Progenitor cell of endocrine pancreas (in vitro differentiated cells): Measurements from ENCODE around the gene GPR107. TPM values are rescaled to one million over a fixed set of nuclear protein-coding genes. Genes with fewer than 3 reads are reported as not detected.
A peak's percentile ranks its signal among the peaks of the same experiment; 100 is the strongest.

Experiments
- DNase-seq: peaks from one replicate; pipeline ENCODE4 v3.0.0; 2021; ENCODE audit warnings: low spot score; ENCODE audit not compliant: unreplicated experiment
- H3K27ac Mint-ChIP-seq: 2 replicates; pipeline ENCODE4 v1.8.0; 2021; ENCODE audit warnings: mild to moderate bottlenecking, moderate library complexity, mixed read lengths
- H3K27me3 Mint-ChIP-seq: 2 replicates; pipeline ENCODE4 v1.8.0; 2021; ENCODE audit warnings: mixed read lengths
- H3K36me3 Mint-ChIP-seq: 2 replicates; pipeline ENCODE4 v1.8.0; 2022; ENCODE audit warnings: mixed read lengths; ENCODE audit not compliant: insufficient read depth
- H3K4me1 Mint-ChIP-seq: 2 replicates; pipeline ENCODE4 v1.8.0; 2021; ENCODE audit warnings: low read depth, mixed read lengths
- H3K4me3 Mint-ChIP-seq: 2 replicates; pipeline ENCODE4 v1.8.0; 2021; ENCODE audit warnings: low read depth, mild to moderate bottlenecking, moderate library complexity, mixed read lengths
- H3K9me3 Mint-ChIP-seq: 2 replicates; pipeline ENCODE4 v1.8.0; 2021; ENCODE audit warnings: low read depth, mixed read lengths
- total RNA-seq: library from RNA; stranded (reverse); gene quantifications from 2 replicates; pipeline ENCODE4 v1.2.1, GENCODE V29; 2021
- TF ChIP-seq, protein P1 (sequence below): fragments of 200-600 bp; sonication (generic); IDR thresholded peaks from one replicate; pipeline ENCODE4 v1.5.0; 2021; ENCODE audit warnings: antibody characterized with exemption, mild to moderate bottlenecking; ENCODE audit not compliant: unreplicated experiment

GPR107 gene
- total RNA-seq, 1 donor from 2014 or later: 48.7 TPM

DNA sequence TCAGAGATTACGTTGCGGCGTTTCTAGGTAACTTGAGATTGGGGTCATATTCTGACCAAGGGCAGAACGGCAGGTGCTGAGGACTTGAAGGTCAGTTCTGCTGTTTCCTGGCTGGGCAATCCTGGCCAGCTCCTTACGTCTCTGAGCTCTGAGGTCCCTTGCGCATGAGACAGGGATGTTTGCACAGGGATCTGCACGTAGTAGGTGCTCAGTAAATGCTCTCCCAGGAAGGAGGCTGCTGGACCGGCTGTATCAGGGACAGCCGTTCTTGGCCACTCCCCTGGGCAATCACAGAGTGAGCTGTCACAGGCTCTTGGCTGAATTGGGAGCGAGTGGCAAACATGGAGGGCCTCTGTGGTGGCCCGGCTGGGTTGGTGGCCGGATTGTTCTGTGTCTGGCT, 126.8 kb downstream of the GPR107 start:
- DNase-seq: no peak
- H3K27me3 Mint-ChIP-seq: no peaks in the 10 kb centered on the region
- no peak overlapping the region for H3K4me3 Mint-ChIP-seq
- TF ChIP-seq, protein P1, sequence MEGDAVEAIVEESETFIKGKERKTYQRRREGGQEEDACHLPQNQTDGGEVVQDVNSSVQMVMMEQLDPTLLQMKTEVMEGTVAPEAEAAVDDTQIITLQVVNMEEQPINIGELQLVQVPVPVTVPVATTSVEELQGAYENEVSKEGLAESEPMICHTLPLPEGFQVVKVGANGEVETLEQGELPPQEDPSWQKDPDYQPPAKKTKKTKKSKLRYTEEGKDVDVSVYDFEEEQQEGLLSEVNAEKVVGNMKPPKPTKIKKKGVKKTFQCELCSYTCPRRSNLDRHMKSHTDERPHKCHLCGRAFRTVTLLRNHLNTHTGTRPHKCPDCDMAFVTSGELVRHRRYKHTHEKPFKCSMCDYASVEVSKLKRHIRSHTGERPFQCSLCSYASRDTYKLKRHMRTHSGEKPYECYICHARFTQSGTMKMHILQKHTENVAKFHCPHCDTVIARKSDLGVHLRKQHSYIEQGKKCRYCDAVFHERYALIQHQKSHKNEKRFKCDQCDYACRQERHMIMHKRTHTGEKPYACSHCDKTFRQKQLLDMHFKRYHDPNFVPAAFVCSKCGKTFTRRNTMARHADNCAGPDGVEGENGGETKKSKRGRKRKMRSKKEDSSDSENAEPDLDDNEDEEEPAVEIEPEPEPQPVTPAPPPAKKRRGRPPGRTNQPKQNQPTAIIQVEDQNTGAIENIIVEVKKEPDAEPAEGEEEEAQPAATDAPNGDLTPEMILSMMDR: no peak
- peaks cover 8% of the 10 kb centered on the region for H3K4me1 Mint-ChIP-seq
- no peak overlapping the region for H3K27ac Mint-ChIP-seq
- no peaks in the 10 kb centered on the region for H3K36me3 Mint-ChIP-seq
- H3K9me3 Mint-ChIP-seq: no peaks in the 10 kb centered on the region

- Mint-ChIP-seq H3K9me3 (no peaks in the 10 kb centered on the region), H3K4me1 (peaks cover 19% of the 10 kb centered on the region), H3K36me3 (no peaks in the 10 kb centered on the region), H3K4me3 (no peak overlapping the region), H3K27me3 (no peaks in the 10 kb centered on the region), H3K27ac (no peak overlapping the region)
- DNase-seq: no peak
- TF ChIP-seq, protein P1: no peak
These were observed 128.1 kb downstream of the GPR107 start for GRCh38 chr9:130181678-130182380.

- Mint-ChIP-seq H3K4me1 (peaks cover 20% of the 10 kb centered on the region), H3K9me3 (no peaks in the 10 kb centered on the region), H3K27ac (no peak overlapping the region), H3K27me3 (no peaks in the 10 kb centered on the region), H3K36me3 (no peaks in the 10 kb centered on the region), H3K4me3 (no peak overlapping the region)
- TF ChIP-seq, protein P1: no peak
- DNase-seq: no peak
These were observed 128.7 kb downstream of the GPR107 start for GRCh38 chr9:130182381-130182909.

GRCh38 chr9:130183133-130183762, 129.5 kb downstream of the GPR107 start:
- no peaks in the 10 kb centered on the region for H3K27me3 Mint-ChIP-seq
- H3K4me1 Mint-ChIP-seq: peaks cover 24% of the 10 kb centered on the region
- H3K36me3 Mint-ChIP-seq: no peaks in the 10 kb centered on the region
- DNase-seq: no peak
- H3K4me3 Mint-ChIP-seq: no peak overlapping the region
- TF ChIP-seq, protein P1: no peak
- no peaks in the 10 kb centered on the region for H3K9me3 Mint-ChIP-seq
- H3K27ac Mint-ChIP-seq: peak overlapping the region; percentile 88

GRCh38 chr9:130185017-130185416, 131.3 kb downstream of the GPR107 start:
- Mint-ChIP-seq H3K27me3 (no peaks in the 10 kb centered on the region), H3K4me3 (no peak overlapping the region), H3K27ac (peak overlapping the region; percentile 37), H3K36me3 (no peaks in the 10 kb centered on the region), H3K9me3 (no peaks in the 10 kb centered on the region), H3K4me1 (peaks cover 24% of the 10 kb centered on the region)
- TF ChIP-seq, protein P1: no peak
- DNase-seq: no peak
